ENCODE results near the gene PIM2. TPM values are rescaled to one million over a fixed set of nuclear protein-coding genes. Genes with fewer than 3 reads are reported as not detected.
A peak's percentile ranks its signal among the peaks of the same experiment; 100 is the strongest.

The PIM2 gene
- total and polyA plus RNA-seq, 4 donors, result 14.8 to 36.5 (median 24.5) TPM

GRCh38 chrX:48956728-48957414 is 38.0 kb upstream of the PIM2 start:
- TF ChIP-seq CTCF (IDR thresholded peaks at IDR 0.05; ENCODE audit: control extremely low read depth, extremely low read depth), result no peak
- DNase-seq (no peak), ATAC-seq (ENCODE audit: insufficient read depth, low FRiP score) (no peak)
- no peaks in the 10 kb centered on the region for H3K9me3 ChIP-seq (ENCODE audit: control insufficient read depth in 4 of 4, insufficient read depth in 3 of 4, low read length in 3 of 4)
- 7 to 35% methylated on average over 16 to 61 of the region's 61 CpGs for WGBS, 2 donors
- H3K9ac ChIP-seq (ENCODE audit: insufficient read depth in 1 of 2, low read length in 2 of 2), result peak overlapping the region; percentile 63 to 77
- no peaks in the 10 kb centered on the region for H3K27me3 ChIP-seq (ENCODE audit: control insufficient read depth in 3 of 3, insufficient read depth in 3 of 3, low read length in 2 of 3)
- peak overlapping the region; percentile 65 for H3K4me3 ChIP-seq
- peak overlapping the region; percentile 87 to 98 for H3K27ac ChIP-seq (ENCODE audit: low read depth in 1 of 2, low read length in 1 of 2)
- peaks cover 0 to 5% (median 2%) of the 10 kb centered on the region in 4 donors for H3K36me3 ChIP-seq (ENCODE audit: control insufficient read depth in 4 of 4, insufficient read depth in 4 of 4, low read length in 4 of 4)
- peaks cover 0 to 25% (median 9%) of the 10 kb centered on the region in 5 donors for H3K4me1 ChIP-seq (ENCODE audit: control insufficient read depth in 5 of 5, insufficient read depth in 5 of 5, low read length in 5 of 5)

- peaks cover 0 to 3% (median 0%) of the 10 kb centered on the region in 3 donors for H3K27me3 ChIP-seq (ENCODE audit: control insufficient read depth in 3 of 3, insufficient read depth in 3 of 3, low read length in 2 of 3)
- DNase-seq, result no peak
- 94 to 100% methylated on average over 1 of the region's 1 CpG for WGBS, 2 donors
Measured at GRCh38 chrX:48948589-48948988, 29.8 kb upstream of the PIM2 start.

GRCh38 chrX:48945517-48946348 is 26.9 kb upstream of the PIM2 start:
- H3K4me1 ChIP-seq (ENCODE audit: control insufficient read depth in 5 of 5, insufficient read depth in 5 of 5, low read length in 5 of 5), result peaks cover 0 to 4% (median 0%) of the 10 kb centered on the region in 5 donors
- peaks cover 0 to 3% (median 0%) of the 10 kb centered on the region in 3 donors for H3K27me3 ChIP-seq (ENCODE audit: control insufficient read depth in 3 of 3, insufficient read depth in 3 of 3, low read length in 2 of 3)
- WGBS, 2 donors, result 55 to 57% methylated on average over 7 to 8 of the region's 8 CpGs
- H3K27ac ChIP-seq (ENCODE audit: low read depth in 1 of 2, low read length in 1 of 2), result no peak overlapping the region
- peaks cover 0 to 3% (median 0%) of the 10 kb centered on the region in 4 donors for H3K9me3 ChIP-seq (ENCODE audit: control insufficient read depth in 4 of 4, insufficient read depth in 3 of 4, low read length in 3 of 4)
- no peak overlapping the region for H3K4me3 ChIP-seq
- no peak overlapping the region for H3K9ac ChIP-seq (ENCODE audit: insufficient read depth in 1 of 2, low read length in 2 of 2)
- TF ChIP-seq CTCF (IDR thresholded peaks at IDR 0.05; ENCODE audit: control extremely low read depth, extremely low read depth), result peak; percentile 56
- DNase-seq, result peak; percentile 43 to 61 (median 51)
- H3K36me3 ChIP-seq (ENCODE audit: control insufficient read depth in 4 of 4, insufficient read depth in 4 of 4, low read length in 4 of 4), result peaks cover 0 to 5% (median 2%) of the 10 kb centered on the region in 4 donors
- ATAC-seq (ENCODE audit: insufficient read depth, low FRiP score), result no peak

More at GRCh38 chrX:48948589-48948988, 29.8 kb upstream of the PIM2 start:
- Histone ChIP-seq H3K36me3 (ENCODE audit: control insufficient read depth in 4 of 4, insufficient read depth in 4 of 4, low read length in 4 of 4) (no peaks in the 10 kb centered on the region), H3K4me3 (no peak overlapping the region), H3K9me3 (ENCODE audit: control insufficient read depth in 4 of 4, insufficient read depth in 3 of 4, low read length in 3 of 4) (peaks cover 0 to 3% (median 0%) of the 10 kb centered on the region in 4 donors), H3K4me1 (ENCODE audit: control insufficient read depth in 5 of 5, insufficient read depth in 5 of 5, low read length in 5 of 5) (peaks cover 0 to 10% (median 0%) of the 10 kb centered on the region in 5 donors), H3K27ac (ENCODE audit: low read depth in 1 of 2, low read length in 1 of 2) (no peak overlapping the region), H3K9ac (ENCODE audit: insufficient read depth in 1 of 2, low read length in 2 of 2) (no peak overlapping the region)
- TF ChIP-seq CTCF (IDR thresholded peaks at IDR 0.05; ENCODE audit: control extremely low read depth, extremely low read depth), result no peak
- no peak for ATAC-seq (ENCODE audit: insufficient read depth, low FRiP score)
